SK-N-SH (cell line): ENCODE data around the gene CCDC87. TPM values are rescaled to one million over a fixed set of nuclear protein-coding genes. Genes with fewer than 3 reads are reported as not detected.

Source experiments
- CTCF ChIA-PET: fragments of 300-600, 350-600 bp; formaldehyde crosslinking; extraction: SDS; loops from one replicate; lab custom pipeline; 2021; lab: Yijun Ruan, JAX
- POLR2A ChIA-PET: fragments of 350-600 bp; sonication (Branson Sonifier 250); formaldehyde crosslinking; extraction: SDS; loops from one replicate; lab custom pipeline; 2020; ENCODE audit warnings: antibody characterized with exemption, inconsistent platforms; lab: Yijun Ruan, JAX
- DNase-seq: peaks from one replicate; pipeline ENCODE4 v3.0.0; 2012
- H2AFZ ChIP-seq: fragments of 200-600 bp; sonication (generic); 2 replicates; pipeline ENCODE4 v1.8.1; 2016; ENCODE audit warnings: antibody characterized with exemption, mild to moderate bottlenecking, low read depth
- H3F3A ChIP-seq: fragments of 200-600 bp; sonication (generic); replicated peaks from 2 replicates; pipeline ENCODE3; 2016; ENCODE audit warnings: antibody characterized with exemption, mild to moderate bottlenecking; ENCODE audit not compliant: insufficient read depth
- H3K27ac ChIP-seq, 2 experiments: fragments of 200-500 bp in 1 of 2; fragments of 200-600 bp in 1 of 2; sonication (Bioruptor generic) in 1 of 2; sonication (generic), shearing (Covaris generic) in 1 of 2; 2 replicates each; pipeline versions ENCODE4 v1.5.1 to v1.6.1; 2014 to 2016; ENCODE audit warnings: low read depth in 2 of 2, inconsistent platforms in 1 of 2, low read length in 1 of 2, mild to moderate bottlenecking in 1 of 2, mixed read lengths in 1 of 2
- H3K27me3 ChIP-seq: fragments of 200-600 bp; sonication (generic), shearing (Covaris generic); 2 replicates; pipeline ENCODE4 v1.6.1; 2016; ENCODE audit warnings: mixed run types; ENCODE audit not compliant: insufficient read depth
- H3K36me3 ChIP-seq, 2 experiments: fragments of 200-500 bp in 1 of 2; fragments of 200-600 bp in 1 of 2; sonication (Bioruptor generic) in 1 of 2; sonication (generic) in 1 of 2; replicated peaks in 1 of 2; 2 replicates each; pipeline versions ENCODE3 to v1.5.1; 2014 to 2016; ENCODE audit warnings: low read length in 1 of 2, mild to moderate bottlenecking in 1 of 2; ENCODE audit not compliant: insufficient read depth in 2 of 2, control insufficient read depth in 1 of 2
- H3K4me1 ChIP-seq, 2 experiments: fragments of 200-500 bp in 1 of 2; fragments of 200-600 bp in 1 of 2; sonication (Bioruptor generic) in 1 of 2; sonication (generic), shearing (Covaris generic) in 1 of 2; 2 replicates each; pipeline versions ENCODE4 v1.5.1 to v1.6.1; 2014 to 2016; ENCODE audit warnings: low read depth in 1 of 2, low read length in 1 of 2, mixed run types in 1 of 2; ENCODE audit not compliant: insufficient read depth in 2 of 2, control insufficient read depth in 1 of 2
- H3K4me2 ChIP-seq: fragments of 200-600 bp; sonication (generic), shearing (Covaris generic); 2 replicates; pipeline ENCODE4 v1.6.1; 2017; ENCODE audit warnings: mixed run types
- H3K4me3 ChIP-seq, 2 experiments: fragments of 200-500 bp in 1 of 2; fragments of 200-600 bp in 1 of 2; sonication (Bioruptor generic) in 1 of 2; sonication (generic), shearing (Covaris generic) in 1 of 2; 2 replicates each; pipeline versions ENCODE4 v1.5.1 to v1.8.1; 2014 to 2016; ENCODE audit warnings: low read depth in 2 of 2, inconsistent platforms in 1 of 2, low read length in 1 of 2, mild to moderate bottlenecking in 1 of 2, mixed read lengths in 1 of 2, moderate library complexity in 1 of 2
- H3K79me2 ChIP-seq: fragments of 200-600 bp; sonication (generic); 2 replicates; pipeline ENCODE4 v1.8.1; 2017; ENCODE audit warnings: mild to moderate bottlenecking; ENCODE audit not compliant: insufficient read depth
- H3K9ac ChIP-seq: fragments of 200-600 bp; sonication (generic); 2 replicates; pipeline ENCODE4 v1.6.1; 2017; ENCODE audit warnings: mixed run types
- H3K9me2 ChIP-seq: fragments of 200-600 bp; sonication (generic); 2 replicates; pipeline ENCODE4 v1.6.1; 2017; ENCODE audit warnings: mixed run types
- H3K9me3 ChIP-seq: fragments of 200-600 bp; sonication (generic); 2 replicates; pipeline ENCODE4 v1.6.1; 2017; ENCODE audit warnings: mixed run types, mild to moderate bottlenecking, moderate library complexity
- H4K20me1 ChIP-seq: fragments of 200-600 bp; sonication (generic); 2 replicates; pipeline ENCODE4 v1.6.1; 2017; ENCODE audit warnings: mild to moderate bottlenecking, mixed run types; ENCODE audit not compliant: insufficient read depth
- CHD2 ChIP-seq: fragments of 150-350 bp; IDR thresholded peaks from 2 replicates; pipeline ENCODE4 v1.6.1; 2018; ENCODE audit warnings: low read length; ENCODE audit not compliant: partially characterized antibody
- EP300 ChIP-seq, 2 experiments: IDR thresholded peaks; 2 replicates each; pipeline versions ENCODE4 v1.4.0 to v1.6.1; 2012; ENCODE audit warnings: borderline replicate concordance in 1 of 2, low read depth in 1 of 2, low read length in 1 of 2
- EZH2phosphoT487 ChIP-seq: fragments of 200-600 bp; sonication (generic); IDR thresholded peaks from 2 replicates; pipeline ENCODE4 v1.6.1; 2017; ENCODE audit warnings: low read depth, mixed run types, mild to moderate bottlenecking, antibody characterized with exemption, moderate library complexity, borderline replicate concordance
- FOXJ3 ChIP-seq: sonication (generic); formaldehyde crosslinking; IDR thresholded peaks from 2 replicates; pipeline ENCODE4 v1.5.1; 2020; ENCODE audit warnings: mild to moderate bottlenecking, missing genetic modification reagents
- JUND ChIP-seq: IDR thresholded peaks from 2 replicates; pipeline ENCODE4 v1.4.0; 2012
- MAX ChIP-seq: IDR thresholded peaks from 2 replicates; pipeline ENCODE4 v1.4.0; 2012; ENCODE audit warnings: low read depth
- MXI1 ChIP-seq: IDR thresholded peaks from 2 replicates; pipeline ENCODE4 v1.6.1; 2012; ENCODE audit warnings: mild to moderate bottlenecking, low read depth, low read length, improper control_type of control experiment
- NRF1 ChIP-seq: IDR thresholded peaks from 2 replicates; pipeline ENCODE4 v1.6.1; 2012; ENCODE audit warnings: low read depth, mild to moderate bottlenecking, low read length
- RAD21 ChIP-seq: IDR thresholded peaks from 2 replicates; pipeline ENCODE4 v1.6.1; 2012; ENCODE audit warnings: mild to moderate bottlenecking, low read length
- SIN3A ChIP-seq: IDR thresholded peaks from 2 replicates; pipeline ENCODE4 v1.6.1; 2012; ENCODE audit warnings: low read depth, mild to moderate bottlenecking, low read length, moderate library complexity, borderline replicate concordance
- TAF1 ChIP-seq: IDR thresholded peaks from 2 replicates; pipeline ENCODE4 v1.6.1; 2012; ENCODE audit warnings: low read depth, mild to moderate bottlenecking, low read length, moderate library complexity, borderline replicate concordance
- TEAD4 ChIP-seq: IDR thresholded peaks from 2 replicates; pipeline ENCODE4 v1.4.0; 2012; ENCODE audit warnings: mild to moderate bottlenecking, borderline replicate concordance; ENCODE audit not compliant: insufficient read depth
- YY1 ChIP-seq: IDR thresholded peaks from 2 replicates; pipeline ENCODE4 v1.4.0; 2012; ENCODE audit warnings: low read depth, mild to moderate bottlenecking
- WGBS: methylation state at CpG from one replicate; pipeline ENCODE4 v1.1.6; 2017; ENCODE audit warnings: low lambda C conversion rate; 5-methylcytosine and 5-hydroxymethylcytosine counted together
- polyA plus RNA-seq, 3 experiments: library from polyadenylated mRNA; depleted of rRNA; stranded (reverse); fragments of >200 nt; gene quantifications; 2 replicates each; pipeline ENCODE4 v1.2.3, GENCODE V29; 2012
- TF ChIP-seq, protein P1 (sequence below): IDR thresholded peaks from 2 replicates; pipeline ENCODE4; 2012
- TF ChIP-seq, protein P2 (sequence below): fragments of 150-350 bp; IDR thresholded peaks from 2 replicates; pipeline ENCODE4 v1.6.1; 2016; ENCODE audit warnings: mild to moderate bottlenecking, low read depth, low read length

The CCDC87 gene
- polyA plus RNA-seq, 1 of the 3 experiments (the other 2 are of a cell fraction) = 0.21 TPM

DNA sequence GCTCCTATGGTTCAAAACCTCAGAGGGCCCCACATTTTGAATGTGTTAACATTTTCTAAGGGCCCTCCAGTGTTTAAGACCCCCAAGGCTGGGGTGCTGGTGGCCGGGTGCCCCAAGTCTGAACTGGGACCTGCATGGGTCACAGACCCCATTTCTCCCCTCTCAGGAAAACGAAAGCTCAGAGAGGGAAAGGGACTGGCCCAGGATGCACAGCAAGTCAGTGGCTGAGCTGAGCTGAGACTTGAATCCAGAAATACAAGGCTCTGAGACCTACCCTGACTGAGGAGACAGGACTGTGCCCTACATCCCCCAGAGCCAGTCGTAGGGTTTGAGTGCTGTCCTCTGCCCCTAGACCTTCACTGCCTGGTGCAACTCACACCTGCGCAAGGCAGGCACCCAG, 42.0 kb downstream of the CCDC87 start (continued):
- TF ChIP-seq, protein P1, sequence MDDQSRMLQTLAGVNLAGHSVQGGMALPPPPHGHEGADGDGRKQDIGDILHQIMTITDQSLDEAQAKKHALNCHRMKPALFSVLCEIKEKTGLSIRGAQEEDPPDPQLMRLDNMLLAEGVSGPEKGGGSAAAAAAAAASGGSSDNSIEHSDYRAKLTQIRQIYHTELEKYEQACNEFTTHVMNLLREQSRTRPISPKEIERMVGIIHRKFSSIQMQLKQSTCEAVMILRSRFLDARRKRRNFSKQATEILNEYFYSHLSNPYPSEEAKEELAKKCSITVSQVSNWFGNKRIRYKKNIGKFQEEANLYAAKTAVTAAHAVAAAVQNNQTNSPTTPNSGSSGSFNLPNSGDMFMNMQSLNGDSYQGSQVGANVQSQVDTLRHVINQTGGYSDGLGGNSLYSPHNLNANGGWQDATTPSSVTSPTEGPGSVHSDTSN = no peak
- no peak for TF ChIP-seq EP300 (IDR thresholded peaks at IDR 0.05; ENCODE audit: borderline replicate concordance in 1 of 2, low read depth in 1 of 2, low read length in 1 of 2)

DNA sequence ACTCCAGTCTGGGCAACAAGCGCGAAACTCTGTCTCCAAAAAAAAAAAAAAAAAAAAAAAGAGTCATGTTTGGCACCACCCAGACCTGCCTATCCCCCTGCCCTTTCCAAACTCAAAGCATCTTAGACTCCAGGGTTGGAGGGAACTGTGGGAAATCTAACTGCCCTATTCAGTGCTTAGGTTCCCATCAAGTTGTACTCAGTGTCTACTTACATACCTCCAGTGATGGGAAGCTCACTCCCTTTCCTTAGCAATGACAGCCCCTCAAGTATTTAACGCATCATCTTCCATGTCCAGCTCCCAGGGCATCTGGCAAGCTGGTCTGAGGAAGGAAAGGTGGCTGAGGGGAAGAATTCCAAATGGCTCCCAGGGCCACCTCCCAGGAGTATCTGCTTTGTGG, 43.2 kb downstream of the CCDC87 start:
- CTCF ChIA-PET = interaction anchor here (1.2 to 1.5 kb wide), 3 partner anchors 14 to 160 kb away, joined by 3 to 5 read pairs (median 3); no protein-coding TSS in a partner anchor

More for the DNA sequence above, 43.2 kb downstream of the CCDC87 start:
- Histone ChIP-seq H3F3A (peaks cover 4% of the 10 kb centered on the region), H3K9me2 (no peaks in the 10 kb centered on the region), H3K9me3 (no peaks in the 10 kb centered on the region), H3K4me2 (no peak overlapping the region), H3K27me3 (no peaks in the 10 kb centered on the region), H3K36me3 (no peaks in the 10 kb centered on the region), H3K79me2 (peaks cover 7% of the 10 kb centered on the region), H3K4me3 (no peak overlapping the region), H3K4me1 (peaks cover 0 to 2% of the 10 kb centered on the region in 2 experiments; a peak in 1 of 4 replicates), H3K27ac (no peak overlapping the region), H2AFZ (no peak overlapping the region), H4K20me1 (no peaks in the 10 kb centered on the region), H3K9ac (no peak overlapping the region)
- no peak for DNase-seq
- TF ChIP-seq CHD2 (no peak), TEAD4 (no peak), TAF1 (no peak), EZH2phosphoT487 (no peak), JUND (no peak), MXI1 (no peak), FOXJ3 (CRISPR knock-in tag) (no peak), YY1 (no peak), EP300 (IDR thresholded peaks at IDR 0.05; ENCODE audit: borderline replicate concordance in 1 of 2, low read depth in 1 of 2, low read length in 1 of 2) (no peak), NRF1 (no peak), MAX (no peak), SIN3A (no peak), RAD21 (no peak)
- TF ChIP-seq, protein P2, sequence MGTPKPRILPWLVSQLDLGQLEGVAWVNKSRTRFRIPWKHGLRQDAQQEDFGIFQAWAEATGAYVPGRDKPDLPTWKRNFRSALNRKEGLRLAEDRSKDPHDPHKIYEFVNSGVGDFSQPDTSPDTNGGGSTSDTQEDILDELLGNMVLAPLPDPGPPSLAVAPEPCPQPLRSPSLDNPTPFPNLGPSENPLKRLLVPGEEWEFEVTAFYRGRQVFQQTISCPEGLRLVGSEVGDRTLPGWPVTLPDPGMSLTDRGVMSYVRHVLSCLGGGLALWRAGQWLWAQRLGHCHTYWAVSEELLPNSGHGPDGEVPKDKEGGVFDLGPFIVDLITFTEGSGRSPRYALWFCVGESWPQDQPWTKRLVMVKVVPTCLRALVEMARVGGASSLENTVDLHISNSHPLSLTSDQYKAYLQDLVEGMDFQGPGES = no peak
- TF ChIP-seq, protein P1 = no peak
- POLR2A ChIA-PET = no interaction called here
- 100% methylated on average over 2 of the region's 3 CpGs for WGBS
